Measurements from ENCODE around the gene MAP6D1. TPM values are rescaled to one million over a fixed set of nuclear protein-coding genes. Genes with fewer than 3 reads are reported as not detected.

MAP6D1 gene
- polyA plus RNA-seq (2011; rRNA removed), result 3.9 and 5.0 TPM in 2 replicates
- polyA minus RNA-seq (2011; rRNA and poly(A)+ RNA removed), result 0.31 and 0.47 TPM in 2 replicates

- peak within 1 kb of the TSS; percentile 67 for H3K4me3 ChIP-seq (ENCODE audit: low read depth, low read length)
- CTCF ChIA-PET, result interaction anchor here (0.9 to 4.3 kb wide), 6 partner anchors 13 to 60 kb away, joined by 3 to 24 read pairs (median 3); partner anchors contain the start of gene PARL
- no peak for DNase-seq (ENCODE audit: low read depth)
- no peaks in the 10 kb centered on the region for H3K27me3 ChIP-seq (ENCODE audit: control insufficient read depth, insufficient read depth, low read length)
- POLR2A ChIA-PET, result no interaction called here
- H3K36me3 ChIP-seq (ENCODE audit: control insufficient read depth, insufficient read depth, low read length), result peaks cover 3% of the 10 kb centered on the region; the same call in 1 of the 2 replicates
- peak; percentile 40 for TF ChIP-seq CTCF (IDR thresholded peaks at IDR 0.05; ENCODE audit: insufficient read depth, low read depth, low read length)
Observed at GRCh38 chr3:183825456-183826161, at the start of gene MAP6D1. MAP6D1 (minus strand) TSS chr3:183825577; CDS start chr3:183825547, 30 bp downstream.

- Histone ChIP-seq H3K27me3 (ENCODE audit: control insufficient read depth, insufficient read depth, low read length) (no peaks in the 10 kb centered on the region), H3K4me3 (ENCODE audit: low read depth, low read length) (no peak overlapping the region), H3K36me3 (ENCODE audit: control insufficient read depth, insufficient read depth, low read length) (no peaks in the 10 kb centered on the region)
- TF ChIP-seq CTCF (IDR thresholded peaks at IDR 0.05; ENCODE audit: insufficient read depth, low read depth, low read length), result no peak
- ChIA-PET CTCF (interaction anchor here (0.9 to 3.6 kb wide), 4 partner anchors 11 to 40 kb away, joined by 3 to 22 read pairs (median 7); partner anchors contain the start of gene PARL), POLR2A (no interaction called here)
- no peak for DNase-seq (ENCODE audit: low read depth)
Observed at GRCh38 chr3:183873914-183874313, 48.5 kb upstream of the MAP6D1 start.

DNA sequence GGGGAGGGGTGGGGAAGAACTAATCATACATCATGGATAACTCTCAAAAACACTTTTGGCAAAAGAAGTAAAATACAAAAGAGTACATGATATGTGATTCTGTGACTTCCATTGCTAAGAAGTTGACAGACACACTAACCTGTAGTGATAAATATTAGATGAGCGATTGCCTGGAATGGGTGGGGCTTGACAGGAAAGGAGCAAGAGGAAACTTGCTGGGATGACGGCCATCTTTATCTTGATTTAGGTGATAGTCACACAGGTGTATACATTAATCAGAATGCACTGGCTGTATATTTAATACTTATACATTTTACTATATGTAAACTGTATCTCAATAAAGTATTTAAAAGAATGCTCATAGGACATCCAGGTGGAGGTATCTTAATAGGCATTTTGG is 46.2 kb upstream of the MAP6D1 start:
- no peak for TF ChIP-seq CTCF (IDR thresholded peaks at IDR 0.05; ENCODE audit: insufficient read depth, low read depth, low read length)
- no peak for DNase-seq (ENCODE audit: low read depth)
- H3K4me3 ChIP-seq (ENCODE audit: low read depth, low read length), result no peak overlapping the region
- ChIA-PET POLR2A (interaction anchor here (0.6 kb wide), 1 partner anchor 39 kb away, joined by 3 read pairs; no protein-coding TSS in a partner anchor), CTCF (interaction anchor here (0.8 to 1.3 kb wide), 2 partner anchors 12 to 13 kb away, joined by 3 read pairs; partner anchors contain the start of gene PARL)
- peaks cover 3% of the 10 kb centered on the region; the same call in 1 of the 2 replicates for H3K36me3 ChIP-seq (ENCODE audit: control insufficient read depth, insufficient read depth, low read length)
- no peaks in the 10 kb centered on the region for H3K27me3 ChIP-seq (ENCODE audit: control insufficient read depth, insufficient read depth, low read length)

DNA sequence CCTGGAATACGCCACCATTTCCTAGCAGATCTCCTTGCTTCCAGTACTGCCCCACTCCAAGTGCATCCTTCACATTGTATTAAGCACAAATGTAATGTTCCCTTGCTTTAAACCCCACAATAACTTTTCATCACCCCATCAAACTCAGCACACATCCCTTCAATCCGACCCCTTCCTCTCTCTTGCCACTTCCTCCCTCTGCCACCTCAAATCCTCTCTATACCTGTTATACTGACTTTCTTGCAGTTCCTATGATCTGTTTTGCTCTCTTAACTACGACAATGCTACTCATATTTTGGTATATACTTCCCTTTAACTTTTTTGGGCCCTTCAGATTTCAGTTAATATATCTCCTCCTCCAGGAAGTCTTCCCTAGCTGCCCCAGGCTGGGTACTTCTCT is 45.2 kb upstream of the MAP6D1 start:
- peaks cover 3% of the 10 kb centered on the region; the same call in 1 of the 2 replicates for H3K36me3 ChIP-seq (ENCODE audit: control insufficient read depth, insufficient read depth, low read length)
- DNase-seq (ENCODE audit: low read depth), result no peak
- no peak for TF ChIP-seq CTCF (IDR thresholded peaks at IDR 0.05; ENCODE audit: insufficient read depth, low read depth, low read length)
- H3K27me3 ChIP-seq (ENCODE audit: control insufficient read depth, insufficient read depth, low read length), result no peaks in the 10 kb centered on the region
- ChIA-PET CTCF (interaction anchor here (1.3 kb wide), 1 partner anchor 11 kb away, joined by 3 read pairs; no protein-coding TSS in a partner anchor), POLR2A (no interaction called here)
- H3K4me3 ChIP-seq (ENCODE audit: low read depth, low read length), result no peak overlapping the region

- Histone ChIP-seq H3K36me3 (ENCODE audit: control insufficient read depth, insufficient read depth, low read length) (peaks cover 8% of the 10 kb centered on the region), H3K27me3 (ENCODE audit: control insufficient read depth, insufficient read depth, low read length) (no peaks in the 10 kb centered on the region), H3K4me3 (ENCODE audit: low read depth, low read length) (no peak overlapping the region)
- no peak for TF ChIP-seq CTCF (IDR thresholded peaks at IDR 0.05; ENCODE audit: insufficient read depth, low read depth, low read length)
- CTCF ChIA-PET, result interaction anchor here (1.3 kb wide), 1 partner anchor 16 kb away, joined by 5 read pairs; the partner anchor contains the start of gene PARL
- POLR2A ChIA-PET, result no interaction called here
- DNase-seq (ENCODE audit: low read depth), result no peak
Observed at GRCh38 chr3:183868796-183869195, 43.4 kb upstream of the MAP6D1 start.
